ENCODE measurements around the gene NTS.

NTS gene

GRCh38 chr12:85874031-85874461 is at the start of gene NTS:
TSS of gene NTS (plus strand) at chr12:85874295. CDS start at chr12:85874404, 109 bp downstream.
- no peak for DNase-seq

DNA sequence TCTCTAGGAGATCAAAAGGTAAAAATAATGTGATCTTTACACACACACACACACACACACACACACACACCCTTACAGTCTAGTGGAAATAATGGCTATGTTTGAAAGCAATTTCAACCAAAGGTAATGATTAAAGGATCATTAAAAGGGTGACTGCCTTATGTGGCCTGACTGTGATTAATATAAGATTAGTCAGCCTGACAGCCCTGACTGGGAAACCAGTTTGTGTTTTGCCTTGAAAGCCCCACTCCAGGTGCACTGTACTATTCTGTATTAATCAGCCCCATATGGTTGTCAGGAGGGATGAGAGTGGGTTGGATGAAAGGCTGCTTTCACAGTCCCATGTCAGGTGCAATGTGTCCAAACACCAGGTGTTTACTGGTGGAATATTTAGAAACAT is 48.3 kb upstream of the NTS start:
- no peak for DNase-seq

DNA sequence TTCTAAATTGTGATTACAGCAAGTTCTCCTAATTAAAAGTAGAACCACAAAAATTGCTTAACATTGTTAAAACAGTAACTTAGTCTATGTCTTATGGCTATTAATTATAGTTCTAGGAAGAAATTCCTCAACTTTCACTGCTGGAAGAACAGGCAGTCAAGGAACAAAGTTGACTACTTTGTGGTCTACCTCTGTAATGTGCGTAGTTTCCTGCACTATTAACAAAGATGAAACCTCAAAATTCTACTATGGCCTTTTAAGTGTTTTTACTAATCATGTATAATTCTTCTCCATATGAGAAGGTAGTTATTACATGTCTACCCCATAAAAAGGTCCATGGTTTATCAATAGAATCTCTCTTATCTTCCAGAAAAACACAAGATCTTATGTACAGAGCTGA is 45.5 kb upstream of the NTS start:
- no peak for DNase-seq

DNA sequence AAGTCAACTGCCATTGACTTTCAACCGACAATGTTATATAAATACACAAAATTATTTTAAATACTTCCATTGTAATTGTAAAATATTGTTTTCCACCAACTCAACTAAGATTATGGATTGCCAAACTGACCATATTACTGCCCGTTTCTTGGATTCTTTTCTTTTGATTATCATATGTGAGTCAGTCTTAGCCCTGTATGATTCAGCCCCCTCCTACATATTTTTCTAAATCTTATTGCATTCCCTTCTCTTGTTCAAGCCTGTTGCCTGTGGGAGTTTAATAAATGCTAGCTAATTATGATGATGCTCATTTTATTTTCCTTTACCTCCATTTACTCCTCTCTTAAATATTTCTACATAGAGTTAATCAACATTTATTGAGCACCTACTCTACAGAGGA is 44.7 kb upstream of the NTS start:
- DNase-seq, result no peak

GRCh38 chr12:85831327-85831990 is 42.6 kb upstream of the NTS start:
- no peak for DNase-seq

GRCh38 chr12:85833579-85833978 is 40.5 kb upstream of the NTS start:
- no peak for DNase-seq

- no peak for DNase-seq
Observed at GRCh38 chr12:85834378-85834777, 39.7 kb upstream of the NTS start.

- no peak for DNase-seq
Observed at GRCh38 chr12:85835426-85836196, 38.5 kb upstream of the NTS start.

DNA sequence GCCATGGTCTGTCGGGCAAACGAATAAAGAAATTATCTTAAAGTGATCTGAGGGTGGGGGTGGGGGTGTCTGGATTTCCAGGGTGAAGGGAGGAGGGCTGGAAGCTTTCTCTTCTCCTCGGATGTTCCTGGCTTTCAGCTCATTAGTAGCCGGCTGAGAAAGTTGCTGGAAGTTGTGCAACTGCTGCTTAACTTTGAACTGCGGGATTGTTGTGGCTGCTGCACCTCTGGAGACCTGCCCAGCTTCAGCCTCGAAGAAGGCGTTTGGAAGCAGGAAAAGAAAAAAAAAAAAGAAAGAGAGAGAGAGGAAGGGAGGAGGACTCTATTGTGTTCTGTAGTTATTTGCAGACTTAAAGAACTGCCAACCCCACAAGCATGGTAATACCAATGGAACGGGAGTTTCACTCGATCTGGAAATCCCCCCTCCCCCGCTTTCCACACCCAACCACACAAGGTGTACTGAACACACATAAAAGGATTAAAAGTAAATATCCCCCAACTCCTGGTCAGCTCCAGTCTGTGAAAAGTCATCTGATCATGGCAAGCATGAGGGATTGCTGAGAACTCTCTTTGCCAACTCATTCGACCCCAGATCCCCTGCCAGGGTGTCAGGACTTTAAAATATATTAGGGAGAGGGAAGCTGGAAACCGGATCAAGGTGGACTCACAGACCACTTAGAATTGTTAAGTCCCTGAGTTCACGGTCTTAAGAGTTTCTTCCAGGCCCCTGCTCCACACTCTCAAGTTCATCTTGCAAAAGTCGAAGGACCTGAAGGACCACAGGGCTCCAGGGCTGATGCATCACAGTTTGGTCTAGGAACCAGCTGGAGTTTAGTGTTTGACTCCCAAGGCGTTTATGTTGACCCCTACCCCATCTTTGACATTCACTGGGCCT is 37.7 kb upstream of the NTS start, which contains the start of gene RASSF9:
RASSF9 (minus strand) TSS at position 213 of the 894 bp plus-strand sequence; CDS start at position 5, 208 bp downstream.
- no peak for DNase-seq

DNA sequence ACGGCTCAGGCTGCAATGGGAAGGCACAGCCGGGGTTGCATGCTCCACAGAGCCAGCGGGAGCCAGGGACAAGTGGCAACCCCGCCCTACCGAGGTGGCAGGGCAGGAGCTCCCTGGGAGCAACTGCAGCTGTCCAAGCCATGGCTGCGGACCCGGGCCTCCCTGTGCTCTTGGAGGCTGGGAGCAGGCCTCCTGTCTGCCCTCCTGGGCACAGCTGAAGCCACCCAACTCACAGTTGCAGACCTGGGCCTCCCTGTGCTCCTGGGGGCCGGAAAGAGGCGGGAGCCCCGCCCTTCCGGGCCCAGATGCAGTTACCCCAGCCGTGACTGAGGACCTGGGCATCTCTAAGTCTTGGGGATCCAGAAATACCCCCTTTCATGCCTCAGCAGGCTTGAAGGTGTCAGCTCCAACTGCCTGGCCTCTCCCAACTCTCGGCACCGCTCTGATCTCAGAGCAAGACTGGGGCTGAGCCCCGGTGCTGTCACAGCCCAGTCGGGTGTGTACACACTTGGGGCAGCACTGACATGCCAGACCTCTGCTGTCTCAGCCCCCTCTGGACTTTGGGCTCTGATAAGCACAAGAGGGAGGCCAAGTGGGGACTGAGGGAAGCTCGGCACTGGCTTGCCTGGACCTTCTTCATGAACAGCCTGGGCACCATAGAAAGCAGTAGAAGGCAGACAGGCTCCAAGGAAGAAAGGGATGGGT is 30.3 kb upstream of the NTS start:
- DNase-seq, result no peak

DNA sequence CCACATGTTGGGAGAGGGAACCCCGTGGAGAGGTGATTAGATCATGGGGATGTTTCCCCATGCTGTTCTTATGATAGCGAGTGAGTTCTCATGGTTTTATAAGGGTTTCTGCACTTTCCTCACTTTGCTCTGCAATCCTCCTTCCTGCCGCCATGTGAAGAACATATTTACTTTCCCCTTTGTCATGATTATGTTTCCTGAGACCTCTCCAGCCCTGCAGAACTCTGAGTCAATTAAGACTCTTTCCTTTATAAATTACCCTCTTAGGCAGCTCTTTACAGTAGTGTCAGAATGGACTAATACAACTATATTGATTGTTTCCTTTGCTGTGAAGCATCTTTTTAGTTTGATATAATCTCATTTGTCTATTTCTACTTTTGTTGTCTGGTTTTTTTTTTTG is 24.8 kb upstream of the NTS start:
- no peak for DNase-seq

GRCh38 chr12:85855305-85855704 is 18.8 kb upstream of the NTS start:
- DNase-seq, result no peak

GRCh38 chr12:85856966-85857365 is 17.1 kb upstream of the NTS start:
- DNase-seq, result no peak

GRCh38 chr12:85865890-85866289 is 8.2 kb upstream of the NTS start:
- no peak for DNase-seq

- no peak for DNase-seq
Observed at GRCh38 chr12:85866986-85867776, 6.9 kb upstream of the NTS start.

- no peak for DNase-seq
Observed at GRCh38 chr12:85872497-85873091, 1.5 kb upstream of the NTS start.

DNA sequence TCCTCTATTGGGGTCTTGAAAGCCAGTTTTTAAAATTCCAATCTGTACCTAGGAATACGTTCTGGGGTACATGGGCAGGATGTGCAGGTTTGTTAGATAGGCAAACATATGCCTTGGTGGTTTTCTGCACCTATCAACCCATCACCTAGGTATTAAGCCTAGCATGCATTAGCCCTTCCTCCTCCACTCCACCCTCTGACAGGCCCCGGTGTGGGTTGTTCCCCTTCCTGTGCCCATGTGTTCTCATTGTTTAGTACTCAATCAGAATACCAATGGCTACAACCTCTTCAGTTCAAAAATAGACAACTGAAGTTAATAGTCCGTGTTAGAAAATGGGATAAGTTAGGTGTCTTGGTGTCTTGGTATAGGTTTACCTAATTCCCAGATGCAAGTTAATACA is 3.4 kb downstream of the NTS start:
- no peak for DNase-seq

- no peak for DNase-seq
Observed at GRCh38 chr12:85883763-85884162, 9.7 kb downstream of the NTS start.

GRCh38 chr12:85894653-85895052 is 20.6 kb downstream of the NTS start:
- DNase-seq, result no peak

- DNase-seq, result no peak
Observed at GRCh38 chr12:85920324-85920947, 46.3 kb downstream of the NTS start.

GRCh38 chr12:85923767-85924331 is 49.8 kb downstream of the NTS start:
- DNase-seq, result no peak
